H1 (cell line): Measurements from ENCODE around the gene FAM83G. TPM values are rescaled to one million over a fixed set of nuclear protein-coding genes. Genes with fewer than 3 reads are reported as not detected.

Experiments
- CTCF ChIA-PET: fragments of 300-600 bp; sonication (Branson Sonifier 250); formaldehyde crosslinking; loops from one replicate; lab custom pipeline; 2021; ENCODE audit not compliant: partially characterized antibody; lab: Charles Lee
- POLR2A ChIA-PET: fragments of 300-600 bp; sonication (Branson Sonifier 250); formaldehyde crosslinking; loops from one replicate; lab custom pipeline; 2021; ENCODE audit warnings: inconsistent platforms; ENCODE audit not compliant: partially characterized antibody; lab: Charles Lee
- DNase-seq, 2 experiments: peaks; one replicate each; pipeline versions ENCODE4 v3.0.0 to v3.0.0-alpha.2; 2010 to 2022; ENCODE audit warnings: low spot score in 2 of 2, low read depth in 1 of 2, mixed read lengths in 1 of 2
- FAIRE-seq: peaks from 2 replicates; lab custom pipeline; 2011; peaks lifted over from hg19 to GRCh38; lab: Jason Lieb, UNC
- H2AFZ ChIP-seq: 2 replicates; pipeline ENCODE4 v1.8.1; 2012; ENCODE audit warnings: low read length, inconsistent platforms
- H2AK5ac ChIP-seq: 2 replicates; pipeline ENCODE4 v1.6.1; 2013; ENCODE audit warnings: low read depth, low read length
- H2BK120ac ChIP-seq: replicated peaks from 2 replicates; pipeline ENCODE3; 2013; ENCODE audit warnings: low read depth, low read length, inconsistent platforms
- H2BK12ac ChIP-seq: 2 replicates; pipeline ENCODE4 v1.6.1; 2013; ENCODE audit warnings: low read depth, low read length
- H2BK15ac ChIP-seq: 2 replicates; pipeline ENCODE4 v1.6.1; 2013; ENCODE audit warnings: low read length
- H2BK20ac ChIP-seq: 2 replicates; pipeline ENCODE4 v1.6.1; 2013; ENCODE audit warnings: low read length
- H2BK5ac ChIP-seq: 2 replicates; pipeline ENCODE4 v1.6.1; 2013; ENCODE audit warnings: low read depth, low read length
- H3K14ac ChIP-seq: 2 replicates; pipeline ENCODE4 v1.6.1; 2013; ENCODE audit warnings: inconsistent platforms; ENCODE audit not compliant: insufficient read length
- H3K18ac ChIP-seq: 2 replicates; pipeline ENCODE4 v1.6.1; 2013; ENCODE audit warnings: low read length; ENCODE audit errors: extremely low read depth
- H3K23ac ChIP-seq: 2 replicates; pipeline ENCODE4 v1.6.1; 2013; ENCODE audit warnings: inconsistent platforms; ENCODE audit not compliant: insufficient read length
- H3K23me2 ChIP-seq: 2 replicates; pipeline ENCODE4 v1.6.1; 2013; ENCODE audit warnings: low read depth, low read length
- H3K27ac ChIP-seq: 2 replicates; pipeline ENCODE4 v1.6.1; 2011; ENCODE audit warnings: low read depth, low read length, inconsistent platforms
- H3K27me3 ChIP-seq, 4 experiments: replicated peaks in 1 of 4; 1 replicate in 1 of 4; 2 replicates in 3 of 4; pipeline versions ENCODE4 v1.6.1 to v1.8.1; 2011 to 2013; ENCODE audit warnings: low read length in 3 of 4, mild to moderate bottlenecking in 3 of 4, inconsistent platforms in 2 of 4, mixed read lengths in 2 of 4, moderate library complexity in 1 of 4; ENCODE audit not compliant: control insufficient read depth in 3 of 4, insufficient read depth in 3 of 4; ENCODE audit errors: extremely low read depth in 1 of 4
- H3K36me3 ChIP-seq, 4 experiments: 2 replicates each; pipeline versions ENCODE4 v1.6.1 to v1.8.1; 2011 to 2013; ENCODE audit warnings: mild to moderate bottlenecking in 4 of 4, low read length in 3 of 4, moderate library complexity in 2 of 4, control low read depth in 1 of 4, inconsistent platforms in 1 of 4; ENCODE audit not compliant: insufficient read depth in 4 of 4, control insufficient read depth in 2 of 4
- H3K4ac ChIP-seq: replicated peaks from 2 replicates; pipeline ENCODE3; 2013; ENCODE audit warnings: low read length, low read depth, mixed read lengths, inconsistent platforms; ENCODE audit not compliant: insufficient read length
- H3K4me1 ChIP-seq, 4 experiments: replicated peaks in 1 of 4; 1 replicate in 1 of 4; 2 replicates in 3 of 4; pipeline versions ENCODE4 v1.6.1 to v1.8.1; 2011 to 2013; ENCODE audit warnings: low read length in 3 of 4, inconsistent platforms in 2 of 4, mixed read lengths in 1 of 4; ENCODE audit not compliant: insufficient read depth in 4 of 4, control insufficient read depth in 3 of 4
- H3K4me2 ChIP-seq, 2 experiments: 2 replicates each; pipeline versions ENCODE4 v1.6.1 to v1.8.1; 2011 to 2013; ENCODE audit warnings: low read depth in 2 of 2, low read length in 2 of 2, control low read depth in 1 of 2, inconsistent platforms in 1 of 2, mild to moderate bottlenecking in 1 of 2; ENCODE audit not compliant: insufficient read depth in 1 of 2
- H3K4me3 ChIP-seq, 4 experiments: fragments of 200-600, 300-600 bp in 1 of 4; sonication (generic), shearing (Covaris generic), sonication (Bioruptor Twin) in 1 of 4; 2 replicates each; pipeline versions ENCODE4 v1.5.1 to v1.8.1; 2011 to 2016; ENCODE audit warnings: low read length in 4 of 4, low read depth in 3 of 4, control low read depth in 2 of 4, inconsistent platforms in 2 of 4, mild to moderate bottlenecking in 2 of 4, mixed read lengths in 1 of 4, moderate library complexity in 1 of 4; ENCODE audit not compliant: insufficient read depth in 2 of 4; ENCODE audit errors: extremely low read depth in 1 of 4
- H3K56ac ChIP-seq: replicated peaks from 2 replicates; pipeline ENCODE3; 2013; ENCODE audit warnings: low read depth, mild to moderate bottlenecking, mixed read lengths, low read length, inconsistent platforms; ENCODE audit not compliant: insufficient read length
- H3K79me1 ChIP-seq: 2 replicates; pipeline ENCODE4 v1.6.1; 2013; ENCODE audit warnings: low read depth, low read length, control low read depth
- H3K79me2 ChIP-seq, 2 experiments: 2 replicates each; pipeline versions ENCODE4 v1.6.1 to v1.8.1; 2012 to 2013; ENCODE audit warnings: low read length in 2 of 2, mild to moderate bottlenecking in 2 of 2, inconsistent platforms in 1 of 2; ENCODE audit not compliant: insufficient read depth in 2 of 2, control insufficient read depth in 1 of 2
- H3K9ac ChIP-seq, 4 experiments: replicated peaks in 1 of 4; 1 replicate in 1 of 4; 2 replicates in 3 of 4; pipeline versions ENCODE4 v1.6.1 to v1.8.1; 2011 to 2013; ENCODE audit warnings: low read depth in 3 of 4, low read length in 3 of 4, control low read depth in 2 of 4, mild to moderate bottlenecking in 2 of 4, moderate library complexity in 2 of 4, inconsistent platforms in 1 of 4; ENCODE audit errors: extremely low read depth in 1 of 4
- H3K9me3 ChIP-seq, 2 experiments: 2 replicates each; pipeline versions ENCODE4 v1.6.1 to v1.8.1; 2012 to 2013; ENCODE audit warnings: mild to moderate bottlenecking in 2 of 2, moderate library complexity in 2 of 2, control low read depth in 1 of 2, inconsistent platforms in 1 of 2, low read depth in 1 of 2, low read length in 1 of 2, mixed read lengths in 1 of 2; ENCODE audit not compliant: insufficient read depth in 2 of 2
- H4K20me1 ChIP-seq, 2 experiments: replicated peaks in 1 of 2; 2 replicates each; pipeline versions ENCODE3 to v1.8.1; 2011 to 2013; ENCODE audit warnings: inconsistent platforms in 2 of 2, low read length in 2 of 2, mild to moderate bottlenecking in 1 of 2; ENCODE audit not compliant: insufficient read depth in 2 of 2, control insufficient read depth in 1 of 2
- H4K5ac ChIP-seq: 2 replicates; pipeline ENCODE4 v1.6.1; 2013; ENCODE audit warnings: low read length, low read depth, mixed read lengths, inconsistent platforms; ENCODE audit not compliant: insufficient read length
- H4K8ac ChIP-seq: 2 replicates; pipeline ENCODE4 v1.8.0; 2013; ENCODE audit warnings: mild to moderate bottlenecking, moderate library complexity, low read length, inconsistent platforms; ENCODE audit not compliant: insufficient read depth; ENCODE audit errors: extremely low read depth
- H4K91ac ChIP-seq: replicated peaks from 2 replicates; pipeline ENCODE3; 2013; ENCODE audit warnings: low read length, mixed read lengths, inconsistent platforms; ENCODE audit not compliant: insufficient read length
- ATF2 ChIP-seq: IDR thresholded peaks from 2 replicates; pipeline ENCODE4 v1.6.1; 2012; ENCODE audit warnings: low read length, inconsistent platforms
- BACH1 ChIP-seq: IDR thresholded peaks from 2 replicates; pipeline ENCODE4 v1.6.1; 2012; ENCODE audit warnings: low read length, improper control_type of control experiment
- CEBPB ChIP-seq: IDR thresholded peaks from 2 replicates; pipeline ENCODE4 v1.6.1; 2012; ENCODE audit warnings: low read depth, low read length
- CTBP2 ChIP-seq: IDR thresholded peaks from 2 replicates; pipeline ENCODE4 v1.7.0; 2011; ENCODE audit warnings: borderline replicate concordance, mild to moderate bottlenecking, moderate library complexity, mixed read lengths, low read length; ENCODE audit not compliant: insufficient read depth, insufficient read length
- GABPA ChIP-seq: IDR thresholded peaks from 2 replicates; pipeline ENCODE4 v1.6.1; 2011; ENCODE audit warnings: mild to moderate bottlenecking, low read length, moderate library complexity, borderline replicate concordance; ENCODE audit not compliant: insufficient read depth
- HDAC2 ChIP-seq, 2 experiments: fragments of 300-600 bp in 1 of 2; sonication (generic) in 1 of 2; IDR thresholded peaks; 2 replicates each; pipeline ENCODE4 v1.6.1; 2011 to 2012; ENCODE audit warnings: low read depth in 2 of 2, low read length in 2 of 2, mild to moderate bottlenecking in 2 of 2, moderate library complexity in 2 of 2, borderline replicate concordance in 1 of 2, inconsistent platforms in 1 of 2
- KDM1A ChIP-seq: fragments of 200-600, 300-600 bp; sonication (generic); IDR thresholded peaks from 2 replicates; pipeline ENCODE4 v1.7.1; 2016; ENCODE audit warnings: mild to moderate bottlenecking, low read length, borderline replicate concordance
- KDM4A ChIP-seq: IDR thresholded peaks from one replicate; pipeline ENCODE4 v1.7.1; 2012; ENCODE audit warnings: low read depth, mild to moderate bottlenecking, moderate library complexity, low read length, inconsistent platforms; ENCODE audit not compliant: severe bottlenecking
- KDM5A ChIP-seq: fragments of 200-600 bp; IDR thresholded peaks from 2 replicates; pipeline ENCODE4 v1.7.1; 2012; ENCODE audit warnings: mild to moderate bottlenecking, low read length, inconsistent platforms, mixed read lengths
- SAP30 ChIP-seq: fragments of 300-600 bp; sonication (generic); IDR thresholded peaks from 2 replicates; pipeline ENCODE4 v1.7.1; 2012; ENCODE audit warnings: low read length, moderate library complexity, mild to moderate bottlenecking, inconsistent platforms; ENCODE audit not compliant: insufficient read depth, insufficient replicate concordance
- SP2 ChIP-seq: IDR thresholded peaks from 2 replicates; pipeline ENCODE4 v1.6.1; 2012; ENCODE audit warnings: mild to moderate bottlenecking, low read length, inconsistent platforms
- YY1 ChIP-seq: IDR thresholded peaks from 2 replicates; pipeline ENCODE4 v1.6.1; 2011; ENCODE audit warnings: low read depth, mild to moderate bottlenecking, low read length
- whole genome bisulfite sequencing, 2 experiments: shearing (Covaris generic) in 1 of 2; methylation state at CpG; one replicate each; pipeline versions ENCODE4 v1.1.6 to v1.1.7; 2013 to 2015; ENCODE audit warnings: low lambda C conversion rate in 2 of 2, mixed read lengths in 2 of 2, inconsistent platforms in 1 of 2, low coverage in 1 of 2, missing lambda C conversion rate in 1 of 2; ENCODE audit not compliant: insufficient replicate concordance in 2 of 2, insufficient coverage in 1 of 2, insufficient read length in 1 of 2; ENCODE audit errors: extremely low coverage in 1 of 2, missing lambda C conversion rate in 1 of 2; 5-methylcytosine and 5-hydroxymethylcytosine counted together
- polyA plus RNA-seq, 7 experiments: library from polyadenylated mRNA; depleted of rRNA in 3 of 7; stranded (reverse) in 5 of 7; unstranded in 2 of 7; fragments of >200 nt in 5 of 7; fragments of 200-250 nt in 2 of 7; gene quantifications; 1 replicate in 5 of 7; 2 replicates in 1 of 7; 4 replicates in 1 of 7; pipeline versions ENCODE4 v1.2.1 to v1.2.3, GENCODE V29; 2011 to 2013; ENCODE audit warnings: missing spikeins in 2 of 7, mixed read lengths in 2 of 7
- total RNA-seq: library from RNA; stranded (reverse); fragmentation: NEBNext Ultra II Directional; extraction: Animal tissue kit (Norgen Biotek cat#: 25700); gene quantifications from 2 replicates; pipeline ENCODE4 v1.2.1, GENCODE V29; 2021

Gene FAM83G
- total and polyA plus RNA-seq, 2 of the 8 experiments (the other 6 are each of a cell fraction or from before 2014, with no cell fraction given), result 15.4 to 29.0 TPM

GRCh38 chr17:19016297-19016696 lies 11.7 kb upstream of the FAM83G start:
- no peak overlapping the region for H3K4me2 ChIP-seq
- H4K8ac ChIP-seq, result no peak overlapping the region
- ChIA-PET CTCF (interaction anchor here (1.4 to 1.7 kb wide), 3 partner anchors 11 to 55 kb away, joined by 3 to 7 read pairs (median 4); no protein-coding TSS in a partner anchor), POLR2A (interaction anchor here (1.3 kb wide), 1 partner anchor 19 kb away, joined by 4 read pairs; no protein-coding TSS in a partner anchor)
- no peak for TF ChIP-seq CTBP2
- no peak for TF ChIP-seq BACH1
- TF ChIP-seq KDM4A, result no peak
- TF ChIP-seq KDM1A, result no peak
- no peak for TF ChIP-seq ATF2
- no peak for TF ChIP-seq CEBPB
- no peak for TF ChIP-seq HDAC2 (IDR thresholded peaks at IDR 0.05; ENCODE audit: borderline replicate concordance in 1 of 2, low read depth in 2 of 2, low read length in 2 of 2)
- no peak for TF ChIP-seq YY1
- TF ChIP-seq KDM5A, result no peak
- TF ChIP-seq SP2, result no peak
- no peak for TF ChIP-seq GABPA
- TF ChIP-seq SAP30, result no peak
- H3K9ac ChIP-seq, result no peak overlapping the region
- H4K20me1 ChIP-seq, result no peaks in the 10 kb centered on the region
- no peak overlapping the region for H2AK5ac ChIP-seq
- H2BK12ac ChIP-seq, result no peak overlapping the region
- no peak overlapping the region for H2BK5ac ChIP-seq
- no peak overlapping the region for H4K5ac ChIP-seq
- H3K79me2 ChIP-seq, result no peaks in the 10 kb centered on the region
- H2BK120ac ChIP-seq, result no peak overlapping the region
- no peak overlapping the region for H4K91ac ChIP-seq
- H3K18ac ChIP-seq, result no peak overlapping the region
- H3K9me3 ChIP-seq, result no peaks in the 10 kb centered on the region
- H2BK15ac ChIP-seq, result no peak overlapping the region
- H3K36me3 ChIP-seq, result no peaks in the 10 kb centered on the region
- H3K27me3 ChIP-seq, result no peaks in the 10 kb centered on the region; a peak in 1 of 7 replicates
- no peak overlapping the region for H3K4me3 ChIP-seq
- H3K79me1 ChIP-seq, result no peaks in the 10 kb centered on the region
- no peak for DNase-seq
- H2BK20ac ChIP-seq, result no peak overlapping the region
- no peak overlapping the region for H3K23ac ChIP-seq
- H3K4me1 ChIP-seq, result peaks cover 0 to 6% (median under 1%) of the 10 kb centered on the region in 4 experiments; a peak in 1 of 7 replicates
- 89% methylated on average over 8 of the region's 8 CpGs; no CpG with 5 or more reads in 1 of the 2 experiments for WGBS, 2 experiments
- H3K4ac ChIP-seq, result no peak overlapping the region
- H2AFZ ChIP-seq, result no peak overlapping the region
- no peak overlapping the region for H3K27ac ChIP-seq
- no peaks in the 10 kb centered on the region for H3K23me2 ChIP-seq
- H3K56ac ChIP-seq, result no peak overlapping the region
- FAIRE-seq, result no peak
- H3K14ac ChIP-seq, result no peak overlapping the region
